HepG2 (cell line): Measurements from ENCODE around the gene CPM. TPM values are rescaled to one million over a fixed set of nuclear protein-coding genes. Genes with fewer than 3 reads are reported as not detected.

Experiments
- CREM ChIP-seq, 2 experiments: sonication (generic) in 1 of 2; formaldehyde crosslinking in 1 of 2; IDR thresholded peaks; 2 replicates each; pipeline versions ENCODE4 v1.4.0 to v1.6.1; 2016 to 2020; ENCODE audit warnings: antibody characterized with exemption in 1 of 2, mild to moderate bottlenecking in 1 of 2, missing genetic modification reagents in 1 of 2
- FOXP1 ChIP-seq, 2 experiments: fragments of 450-650 bp in 1 of 2; IDR thresholded peaks; 2 replicates each; pipeline ENCODE4 v1.6.1; 2017 to 2018; ENCODE audit warnings: antibody characterized with exemption in 1 of 2
- HDAC1 ChIP-seq: sonication (generic); formaldehyde crosslinking; IDR thresholded peaks from 2 replicates; pipeline ENCODE4 v1.5.1; 2020; ENCODE audit warnings: mild to moderate bottlenecking, missing genetic modification reagents
- JUN ChIP-seq: sonication (generic); formaldehyde crosslinking; IDR thresholded peaks from 2 replicates; pipeline ENCODE4 v1.4.0; 2020; ENCODE audit warnings: mild to moderate bottlenecking, missing genetic modification reagents
- KAT7 ChIP-seq: IDR thresholded peaks from 2 replicates; pipeline ENCODE4 v1.6.1; 2018; ENCODE audit warnings: borderline replicate concordance, missing compliant biosample characterization
- KLF13 ChIP-seq: sonication (generic); formaldehyde crosslinking; IDR thresholded peaks from 2 replicates; pipeline ENCODE4 v1.4.0; 2020; ENCODE audit warnings: mild to moderate bottlenecking, missing genetic modification reagents
- PCBP1 ChIP-seq: fragments of 200-400 bp; formaldehyde crosslinking; IDR thresholded peaks from 2 replicates; pipeline ENCODE4 v1.6.1; 2017; ENCODE audit warnings: mild to moderate bottlenecking, low read depth, low read length, borderline replicate concordance
- PRMT3 ChIP-seq: sonication (generic); formaldehyde crosslinking; IDR thresholded peaks from 2 replicates; pipeline ENCODE4 v1.8.1; 2022; ENCODE audit warnings: low read depth, mild to moderate bottlenecking, moderate library complexity, missing genetic modification reagents, borderline replicate concordance
- RFX1 ChIP-seq: fragments of 450-650 bp; IDR thresholded peaks from 2 replicates; pipeline ENCODE4 v1.6.1; 2017
- RXRB ChIP-seq: IDR thresholded peaks from 2 replicates; pipeline ENCODE4 v1.6.1; 2016; ENCODE audit warnings: borderline replicate concordance, missing genetic modification reagents, missing compliant biosample characterization
- TARDBP ChIP-seq: sonication (generic); formaldehyde crosslinking; IDR thresholded peaks from 2 replicates; pipeline ENCODE4 v1.8.0; 2022; ENCODE audit warnings: mild to moderate bottlenecking, missing genetic modification reagents
- TIGD3 ChIP-seq: sonication (generic); formaldehyde crosslinking; IDR thresholded peaks from 2 replicates; pipeline ENCODE4 v1.5.1; 2020; ENCODE audit warnings: mild to moderate bottlenecking, missing genetic modification reagents, borderline replicate concordance
- ZNF136 ChIP-seq: sonication (generic); formaldehyde crosslinking; IDR thresholded peaks from 2 replicates; pipeline ENCODE4 v1.8.1; 2022; ENCODE audit warnings: low read depth, mild to moderate bottlenecking, moderate library complexity, missing genetic modification reagents
- ZNF296 ChIP-seq: sonication (generic); formaldehyde crosslinking; conservative IDR thresholded peaks from 2 replicates; pipeline ENCODE4 v1.5.0; 2020; ENCODE audit warnings: mild to moderate bottlenecking, missing genetic modification reagents
- ZNF446 ChIP-seq: sonication (generic); formaldehyde crosslinking; IDR thresholded peaks from 2 replicates; pipeline ENCODE4 v1.5.0; 2020; ENCODE audit warnings: mild to moderate bottlenecking, missing genetic modification reagents
- ZNF678 ChIP-seq: sonication (generic); formaldehyde crosslinking; IDR thresholded peaks from 2 replicates; pipeline ENCODE4 v1.4.0; 2020; ENCODE audit warnings: mild to moderate bottlenecking, missing genetic modification reagents
- polyA plus RNA-seq, 8 experiments: library from polyadenylated mRNA; depleted of rRNA in 3 of 8; stranded (reverse) in 7 of 8; unstranded in 1 of 8; fragments of >200 nt; fragmentation: Illumina TruSeq in 4 of 8; extraction: Trizol in 4 of 8; gene quantifications; 2 replicates each; pipeline versions ENCODE4 v1.2.1 to v1.2.3, GENCODE V29; 2011 to 2016; ENCODE audit warnings: low read depth in 4 of 8, missing spikeins in 1 of 8, mixed read lengths in 1 of 8; ENCODE audit not compliant: insufficient read depth in 1 of 8
- total RNA-seq, 5 experiments: library from RNA; depleted of rRNA; stranded (reverse); fragments of >200 nt; fragmentation: Illumina TruSeq; extraction: Trizol; gene quantifications; 2 replicates each; pipeline ENCODE4 v1.2.3, GENCODE V29; 2016; ENCODE audit warnings: low read depth in 1 of 5
- TF ChIP-seq, protein P1 (sequence below): sonication (generic); formaldehyde crosslinking; IDR thresholded peaks from 2 replicates; pipeline ENCODE4 v1.4.0; 2020; ENCODE audit warnings: missing genetic modification reagents, borderline replicate concordance
- TF ChIP-seq, protein P2 (sequence below): sonication (generic); formaldehyde crosslinking; IDR thresholded peaks from 2 replicates; pipeline ENCODE4 v1.4.0; 2020; ENCODE audit warnings: mild to moderate bottlenecking, missing genetic modification reagents
- TF ChIP-seq, protein P3 (sequence below): sonication (generic); formaldehyde crosslinking; IDR thresholded peaks from 2 replicates; pipeline ENCODE4 v1.4.0; 2020; ENCODE audit warnings: low read depth, mild to moderate bottlenecking, missing genetic modification reagents

Gene CPM
- total and polyA plus RNA-seq, 2 of the 13 experiments (the other 11 are each of a cell fraction or from before 2014, with no cell fraction given) = not detected

GRCh38 chr12:68804657-68805591, 128.0 kb downstream of the CPM start (continued):
- TF ChIP-seq TIGD3 (peak; percentile 50; the same call in 1 of the 2 replicates), ZNF678 (CRISPR knock-in tag) (no peak), RFX1 (no peak), KAT7 (peak; percentile 70; the same call in 1 of the 2 replicates), FOXP1 (IDR thresholded peaks at IDR 0.05) (no peak), FOXP1 (CRISPR knock-in tag; IDR thresholded peaks at IDR 0.05) (peak; percentile 70; the same call in 1 of the 2 replicates), CREM (IDR thresholded peaks at IDR 0.05) (peak; percentile 71; the same call in 1 of the 2 replicates), CREM (CRISPR knock-in tag; IDR thresholded peaks at IDR 0.05) (no peak), HDAC1 (CRISPR knock-in tag) (peak; percentile 94), JUN (CRISPR knock-in tag) (no peak), TARDBP (no peak), ZNF296 (CRISPR knock-in tag) (no peak), ZNF446 (CRISPR knock-in tag) (0 out of 2 replicates have a peak, but pooled peaks have one; percentile 38), RXRB (CRISPR knock-in tag) (peak; percentile 89), ZNF136 (CRISPR knock-in tag) (peak; percentile 59; the same call in 1 of the 2 replicates), PRMT3 (no peak), PCBP1 (no peak), KLF13 (no peak)
- TF ChIP-seq, protein P1, sequence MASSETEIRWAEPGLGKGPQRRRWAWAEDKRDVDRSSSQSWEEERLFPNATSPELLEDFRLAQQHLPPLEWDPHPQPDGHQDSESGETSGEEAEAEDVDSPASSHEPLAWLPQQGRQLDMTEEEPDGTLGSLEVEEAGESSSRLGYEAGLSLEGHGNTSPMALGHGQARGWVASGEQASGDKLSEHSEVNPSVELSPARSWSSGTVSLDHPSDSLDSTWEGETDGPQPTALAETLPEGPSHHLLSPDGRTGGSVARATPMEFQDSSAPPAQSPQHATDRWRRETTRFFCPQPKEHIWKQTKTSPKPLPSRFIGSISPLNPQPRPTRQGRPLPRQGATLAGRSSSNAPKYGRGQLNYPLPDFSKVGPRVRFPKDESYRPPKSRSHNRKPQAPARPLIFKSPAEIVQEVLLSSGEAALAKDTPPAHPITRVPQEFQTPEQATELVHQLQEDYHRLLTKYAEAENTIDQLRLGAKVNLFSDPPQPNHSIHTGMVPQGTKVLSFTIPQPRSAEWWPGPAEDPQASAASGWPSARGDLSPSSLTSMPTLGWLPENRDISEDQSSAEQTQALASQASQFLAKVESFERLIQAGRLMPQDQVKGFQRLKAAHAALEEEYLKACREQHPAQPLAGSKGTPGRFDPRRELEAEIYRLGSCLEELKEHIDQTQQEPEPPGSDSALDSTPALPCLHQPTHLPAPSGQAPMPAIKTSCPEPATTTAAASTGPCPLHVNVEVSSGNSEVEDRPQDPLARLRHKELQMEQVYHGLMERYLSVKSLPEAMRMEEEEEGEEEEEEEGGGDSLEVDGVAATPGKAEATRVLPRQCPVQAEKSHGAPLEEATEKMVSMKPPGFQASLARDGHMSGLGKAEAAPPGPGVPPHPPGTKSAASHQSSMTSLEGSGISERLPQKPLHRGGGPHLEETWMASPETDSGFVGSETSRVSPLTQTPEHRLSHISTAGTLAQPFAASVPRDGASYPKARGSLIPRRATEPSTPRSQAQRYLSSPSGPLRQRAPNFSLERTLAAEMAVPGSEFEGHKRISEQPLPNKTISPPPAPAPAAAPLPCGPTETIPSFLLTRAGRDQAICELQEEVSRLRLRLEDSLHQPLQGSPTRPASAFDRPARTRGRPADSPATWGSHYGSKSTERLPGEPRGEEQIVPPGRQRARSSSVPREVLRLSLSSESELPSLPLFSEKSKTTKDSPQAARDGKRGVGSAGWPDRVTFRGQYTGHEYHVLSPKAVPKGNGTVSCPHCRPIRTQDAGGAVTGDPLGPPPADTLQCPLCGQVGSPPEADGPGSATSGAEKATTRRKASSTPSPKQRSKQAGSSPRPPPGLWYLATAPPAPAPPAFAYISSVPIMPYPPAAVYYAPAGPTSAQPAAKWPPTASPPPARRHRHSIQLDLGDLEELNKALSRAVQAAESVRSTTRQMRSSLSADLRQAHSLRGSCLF (CRISPR knock-in tag) = no peak
- TF ChIP-seq, protein P2, sequence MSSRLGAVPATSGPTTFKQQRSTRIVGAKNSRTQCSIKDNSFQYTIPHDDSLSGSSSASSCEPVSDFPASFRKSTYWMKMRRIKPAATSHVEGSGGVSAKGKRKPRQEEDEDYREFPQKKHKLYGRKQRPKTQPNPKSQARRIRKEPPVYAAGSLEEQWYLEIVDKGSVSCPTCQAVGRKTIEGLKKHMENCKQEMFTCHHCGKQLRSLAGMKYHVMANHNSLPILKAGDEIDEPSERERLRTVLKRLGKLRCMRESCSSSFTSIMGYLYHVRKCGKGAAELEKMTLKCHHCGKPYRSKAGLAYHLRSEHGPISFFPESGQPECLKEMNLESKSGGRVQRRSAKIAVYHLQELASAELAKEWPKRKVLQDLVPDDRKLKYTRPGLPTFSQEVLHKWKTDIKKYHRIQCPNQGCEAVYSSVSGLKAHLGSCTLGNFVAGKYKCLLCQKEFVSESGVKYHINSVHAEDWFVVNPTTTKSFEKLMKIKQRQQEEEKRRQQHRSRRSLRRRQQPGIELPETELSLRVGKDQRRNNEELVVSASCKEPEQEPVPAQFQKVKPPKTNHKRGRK = no peak
- TF ChIP-seq, protein P3, sequence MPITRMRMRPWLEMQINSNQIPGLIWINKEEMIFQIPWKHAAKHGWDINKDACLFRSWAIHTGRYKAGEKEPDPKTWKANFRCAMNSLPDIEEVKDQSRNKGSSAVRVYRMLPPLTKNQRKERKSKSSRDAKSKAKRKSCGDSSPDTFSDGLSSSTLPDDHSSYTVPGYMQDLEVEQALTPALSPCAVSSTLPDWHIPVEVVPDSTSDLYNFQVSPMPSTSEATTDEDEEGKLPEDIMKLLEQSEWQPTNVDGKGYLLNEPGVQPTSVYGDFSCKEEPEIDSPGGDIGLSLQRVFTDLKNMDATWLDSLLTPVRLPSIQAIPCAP (CRISPR knock-in tag) = peak; percentile 71; the same call in 1 of the 2 replicates
